Trophoblast cell (in vitro differentiated cells and primary cell): ENCODE measurements around the gene ACTR6.

Experiments
- DNase-seq, 2 donors: peaks; one replicate each; pipeline ENCODE4 v3.0.0-alpha.2; 2016
- H2AFZ ChIP-seq: 2 replicates; pipeline ENCODE4 v1.6.1; 2013; ENCODE audit warnings: low read length, moderate library complexity, mild to moderate bottlenecking; ENCODE audit not compliant: insufficient read depth, poor library complexity
- H2AK5ac ChIP-seq: 2 replicates; pipeline ENCODE4 v1.6.1; 2013; ENCODE audit warnings: mild to moderate bottlenecking, low read length
- H2BK120ac ChIP-seq: 2 replicates; pipeline ENCODE4 v1.6.1; 2013; ENCODE audit warnings: low read length, mild to moderate bottlenecking, moderate library complexity; ENCODE audit not compliant: insufficient read depth, poor library complexity
- H2BK12ac ChIP-seq: 2 replicates; pipeline ENCODE4 v1.6.1; 2013; ENCODE audit warnings: mild to moderate bottlenecking, low read length, moderate library complexity
- H2BK5ac ChIP-seq: 2 replicates; pipeline ENCODE4 v1.6.1; 2013; ENCODE audit warnings: low read length, low read depth, moderate library complexity, mild to moderate bottlenecking; ENCODE audit not compliant: poor library complexity
- H3K14ac ChIP-seq: 2 replicates; pipeline ENCODE4 v1.6.1; 2013; ENCODE audit warnings: mild to moderate bottlenecking, low read length
- H3K18ac ChIP-seq: 2 replicates; pipeline ENCODE4 v1.6.1; 2013; ENCODE audit warnings: mild to moderate bottlenecking, low read length
- H3K23ac ChIP-seq: 2 replicates; pipeline ENCODE4 v1.6.1; 2013; ENCODE audit warnings: low read length
- H3K27ac ChIP-seq: 2 replicates; pipeline ENCODE4 v1.5.1; 2013; ENCODE audit warnings: low read depth, mild to moderate bottlenecking, inconsistent platforms, low read length, moderate library complexity
- H3K27me3 ChIP-seq: 2 replicates; pipeline ENCODE4 v1.6.1; 2013; ENCODE audit warnings: inconsistent platforms, mild to moderate bottlenecking, low read length, moderate library complexity; ENCODE audit not compliant: insufficient read depth
- H3K36me3 ChIP-seq, 2 experiments: 1 replicate in 1 of 2; 2 replicates in 1 of 2; pipeline ENCODE4 v1.6.1; 2013; ENCODE audit warnings: low read length in 2 of 2, mild to moderate bottlenecking in 2 of 2, moderate library complexity in 1 of 2; ENCODE audit not compliant: insufficient read depth in 2 of 2, control insufficient read depth in 1 of 2
- H3K4ac ChIP-seq: 2 replicates; pipeline ENCODE4 v1.6.1; 2013; ENCODE audit warnings: low read depth, mild to moderate bottlenecking, low read length, moderate library complexity
- H3K4me1 ChIP-seq, 2 experiments: 1 replicate in 1 of 2; 2 replicates in 1 of 2; pipeline ENCODE4 v1.6.1; 2013; ENCODE audit warnings: low read length in 2 of 2, mild to moderate bottlenecking in 2 of 2, moderate library complexity in 1 of 2; ENCODE audit not compliant: insufficient read depth in 2 of 2, control insufficient read depth in 1 of 2
- H3K4me2 ChIP-seq: 2 replicates; pipeline ENCODE4 v1.6.1; 2013; ENCODE audit warnings: inconsistent platforms, mild to moderate bottlenecking, low read length, moderate library complexity
- H3K4me3 ChIP-seq: 2 replicates; pipeline ENCODE4 v1.5.1; 2013; ENCODE audit warnings: mild to moderate bottlenecking, low read depth, low read length, inconsistent platforms
- H3K79me1 ChIP-seq: one replicate; pipeline ENCODE4 v1.6.1; 2013; ENCODE audit warnings: low read length
- H3K79me2 ChIP-seq: 2 replicates; pipeline ENCODE4 v1.6.1; 2013; ENCODE audit warnings: low read length, mild to moderate bottlenecking; ENCODE audit not compliant: control insufficient read depth, insufficient read depth, poor library complexity
- H3K9ac ChIP-seq: 2 replicates; pipeline ENCODE4 v1.6.1; 2013; ENCODE audit warnings: mild to moderate bottlenecking, low read length
- H3K9me3 ChIP-seq: 2 replicates; pipeline ENCODE4 v1.6.1; 2013; ENCODE audit warnings: low read depth, mild to moderate bottlenecking, control low read depth, inconsistent platforms, low read length; ENCODE audit not compliant: insufficient read depth
- H4K12ac ChIP-seq: 2 replicates; pipeline ENCODE4 v1.6.1; 2013; ENCODE audit warnings: low read depth, mild to moderate bottlenecking, low read length, moderate library complexity
- H4K8ac ChIP-seq: 2 replicates; pipeline ENCODE4 v1.6.1; 2013; ENCODE audit warnings: low read depth, mild to moderate bottlenecking, low read length, moderate library complexity
- H4K91ac ChIP-seq: one replicate; pipeline ENCODE4 v1.6.1; 2013; ENCODE audit warnings: low read depth, mild to moderate bottlenecking, low read length, moderate library complexity
- WGBS: extraction: QIAGEN DNeasy Blood & Tissue Kit; methylation state at CpG from one replicate; pipeline ENCODE4 v1.1.7; 2013; ENCODE audit warnings: missing lambda C conversion rate; ENCODE audit not compliant: insufficient read length, insufficient coverage; ENCODE audit errors: extremely low coverage; 5-methylcytosine and 5-hydroxymethylcytosine counted together

Gene ACTR6

GRCh38 chr12:100214518-100214917, 13.9 kb downstream of the ACTR6 start:
- H4K8ac ChIP-seq: no peak overlapping the region
- H3K4ac ChIP-seq: no peak overlapping the region
- no peaks in the 10 kb centered on the region for H3K79me2 ChIP-seq
- WGBS: no CpG with 5 or more reads among the region's 2 CpGs
- no peak for DNase-seq
- peaks cover 10 to 15% of the 10 kb centered on the region in 2 experiments for H3K36me3 ChIP-seq
- no peaks in the 10 kb centered on the region for H3K9me3 ChIP-seq
- no peak overlapping the region for H2BK12ac ChIP-seq
- H2AK5ac ChIP-seq: no peak overlapping the region
- H3K27ac ChIP-seq: no peak overlapping the region
- no peak overlapping the region for H2BK5ac ChIP-seq
- H3K4me2 ChIP-seq: no peak overlapping the region
- no peak overlapping the region for H3K23ac ChIP-seq
- H3K9ac ChIP-seq: no peak overlapping the region
- H3K14ac ChIP-seq: no peak overlapping the region
- no peak overlapping the region for H4K91ac ChIP-seq
- H2AFZ ChIP-seq: no peak overlapping the region
- H3K27me3 ChIP-seq: no peaks in the 10 kb centered on the region
- H3K79me1 ChIP-seq: no peaks in the 10 kb centered on the region
- no peak overlapping the region for H3K18ac ChIP-seq
- no peak overlapping the region for H4K12ac ChIP-seq
- no peaks in the 10 kb centered on the region for H3K4me1 ChIP-seq
- H2BK120ac ChIP-seq: no peak overlapping the region
- no peak overlapping the region for H3K4me3 ChIP-seq

- H2BK5ac ChIP-seq: no peak overlapping the region
- no peak overlapping the region for H2BK12ac ChIP-seq
- H3K4ac ChIP-seq: no peak overlapping the region
- no peak overlapping the region for H2BK120ac ChIP-seq
- DNase-seq: no peak
- H3K9ac ChIP-seq: no peak overlapping the region
- no peaks in the 10 kb centered on the region for H3K27me3 ChIP-seq
- no peak overlapping the region for H4K91ac ChIP-seq
- no peak overlapping the region for H3K23ac ChIP-seq
- no peak overlapping the region for H3K27ac ChIP-seq
- H3K18ac ChIP-seq: no peak overlapping the region
- H2AK5ac ChIP-seq: no peak overlapping the region
- no peak overlapping the region for H3K14ac ChIP-seq
- no peak overlapping the region for H4K12ac ChIP-seq
- no peak overlapping the region for H2AFZ ChIP-seq
- H3K79me1 ChIP-seq: no peaks in the 10 kb centered on the region
- no CpG with 5 or more reads among the region's 1 CpG for WGBS
- H3K4me3 ChIP-seq: no peak overlapping the region
- no peaks in the 10 kb centered on the region for H3K79me2 ChIP-seq
- peaks cover 10 to 15% of the 10 kb centered on the region in 2 experiments for H3K36me3 ChIP-seq
- H3K9me3 ChIP-seq: no peaks in the 10 kb centered on the region
- no peaks in the 10 kb centered on the region for H3K4me1 ChIP-seq
- no peak overlapping the region for H3K4me2 ChIP-seq
- H4K8ac ChIP-seq: no peak overlapping the region
These were observed 14.6 kb downstream of the ACTR6 start for GRCh38 chr12:100215209-100215608.

- Histone ChIP-seq H2BK120ac (no peak overlapping the region), H2AFZ (no peak overlapping the region), H3K9ac (no peak overlapping the region), H3K4me3 (no peak overlapping the region), H2BK12ac (no peak overlapping the region), H3K4me2 (no peak overlapping the region), H3K79me2 (no peaks in the 10 kb centered on the region), H4K91ac (no peak overlapping the region), H3K27ac (no peak overlapping the region), H3K23ac (no peak overlapping the region), H3K4ac (no peak overlapping the region), H3K79me1 (no peaks in the 10 kb centered on the region), H2AK5ac (no peak overlapping the region), H3K14ac (no peak overlapping the region), H3K9me3 (no peaks in the 10 kb centered on the region), H3K36me3 (peaks cover 9 to 16% of the 10 kb centered on the region in 2 experiments), H3K27me3 (no peaks in the 10 kb centered on the region), H2BK5ac (no peak overlapping the region), H4K8ac (no peak overlapping the region), H4K12ac (no peak overlapping the region), H3K18ac (no peak overlapping the region), H3K4me1 (no peaks in the 10 kb centered on the region)
- no CpG with 5 or more reads among the region's 4 CpGs for WGBS
- DNase-seq: no peak
These were observed 15.7 kb downstream of the ACTR6 start for GRCh38 chr12:100216337-100216736.

GRCh38 chr12:100219328-100220109, 18.9 kb downstream of the ACTR6 start:
- peaks cover 9 to 12% of the 10 kb centered on the region in 2 experiments for H3K36me3 ChIP-seq
- H3K4me2 ChIP-seq: no peak overlapping the region
- H4K8ac ChIP-seq: no peak overlapping the region
- H3K79me1 ChIP-seq: no peaks in the 10 kb centered on the region
- H3K27ac ChIP-seq: no peak overlapping the region
- no peak overlapping the region for H3K4ac ChIP-seq
- H3K27me3 ChIP-seq: no peaks in the 10 kb centered on the region
- H4K12ac ChIP-seq: no peak overlapping the region
- H3K9me3 ChIP-seq: no peaks in the 10 kb centered on the region
- H3K79me2 ChIP-seq: no peaks in the 10 kb centered on the region
- H3K4me1 ChIP-seq: no peaks in the 10 kb centered on the region
- H3K9ac ChIP-seq: no peak overlapping the region
- H2BK12ac ChIP-seq: no peak overlapping the region
- H2BK120ac ChIP-seq: no peak overlapping the region
- H3K14ac ChIP-seq: no peak overlapping the region
- H3K4me3 ChIP-seq: no peak overlapping the region
- H4K91ac ChIP-seq: no peak overlapping the region
- no peak for DNase-seq
- no peak overlapping the region for H2AK5ac ChIP-seq
- WGBS: no CpG with 5 or more reads among the region's 5 CpGs
- no peak overlapping the region for H3K23ac ChIP-seq
- H2BK5ac ChIP-seq: no peak overlapping the region
- H3K18ac ChIP-seq: no peak overlapping the region
- no peak overlapping the region for H2AFZ ChIP-seq
